HAP-1 (cell line): Measurements from ENCODE around the gene CHI3L2.

ENCODE experiments used
- DNase-seq, 2 experiments: peaks; one replicate each; pipeline ENCODE4 v3.0.0-alpha.2; 2016 to 2020; ENCODE audit warnings: low spot score in 2 of 2
- H3K27me3 ChIP-seq: fragments of 250-450 bp; sonication (Bioruptor Pico); 2 replicates; pipeline ENCODE4 v1.5.1; 2020; ENCODE audit warnings: low read depth, mild to moderate bottlenecking, moderate library complexity
- H3K36me3 ChIP-seq: fragments of 250-450 bp; sonication (Bioruptor Pico); replicated peaks from 2 replicates; pipeline ENCODE4 v1.5.1; 2020; ENCODE audit warnings: mild to moderate bottlenecking
- H3K4me1 ChIP-seq: fragments of 250-450 bp; sonication (Bioruptor Pico); 2 replicates; pipeline ENCODE4 v1.5.1; 2020; ENCODE audit warnings: mild to moderate bottlenecking
- H3K4me3 ChIP-seq: fragments of 250-450 bp; sonication (Bioruptor Pico); 2 replicates; pipeline ENCODE4 v1.5.1; 2020; ENCODE audit warnings: mild to moderate bottlenecking, moderate library complexity
- H3K9me3 ChIP-seq: fragments of 250-450 bp; sonication (Bioruptor Pico); 2 replicates; pipeline ENCODE4 v1.5.1; 2020; ENCODE audit warnings: mild to moderate bottlenecking, moderate library complexity
- in situ Hi-C: fragments of 300-500 bp; cut with MboI; formaldehyde crosslinking; loops from 3 replicates; pipeline ENCODE4 v1.14.3; 2020; ENCODE audit warnings: low sequenced_read_pairs, inconsistent platforms, mixed read lengths

The CHI3L2 gene

GRCh38 chr1:111220302-111220890 lies 7.1 kb upstream of the CHI3L2 start:
- Histone ChIP-seq H3K4me1 (peaks cover 13% of the 10 kb centered on the region), H3K9me3 (no peaks in the 10 kb centered on the region), H3K4me3 (no peak overlapping the region), H3K27me3 (no peaks in the 10 kb centered on the region), H3K36me3 (no peaks in the 10 kb centered on the region)
- in situ Hi-C loops: loop anchor here (5.0 kb wide), 2 partner anchors 112 to 182 kb away; no protein-coding TSS in a partner anchor
- DNase-seq: no peak

GRCh38 chr1:111221276-111221632 lies 6.3 kb upstream of the CHI3L2 start:
- DNase-seq: no peak
- Histone ChIP-seq H3K4me3 (no peak overlapping the region), H3K4me1 (peaks cover 19% of the 10 kb centered on the region), H3K27me3 (no peaks in the 10 kb centered on the region), H3K36me3 (no peaks in the 10 kb centered on the region), H3K9me3 (no peaks in the 10 kb centered on the region)
- in situ Hi-C loops: loop anchor here (5.0 kb wide), 2 partner anchors 111 to 181 kb away; no protein-coding TSS in a partner anchor

- peak in 1 of 2 experiments; percentile 31 for DNase-seq
- Histone ChIP-seq H3K4me1 (peaks cover 24% of the 10 kb centered on the region), H3K4me3 (no peak overlapping the region), H3K27me3 (no peaks in the 10 kb centered on the region), H3K9me3 (no peaks in the 10 kb centered on the region), H3K36me3 (no peaks in the 10 kb centered on the region)
- in situ Hi-C loops: loop anchor here (5.0 kb wide), 2 partner anchors 111 to 181 kb away; no protein-coding TSS in a partner anchor
Measured at GRCh38 chr1:111221633-111222291, 5.8 kb upstream of the CHI3L2 start.

- in situ Hi-C loops: loop anchor here (5.0 kb wide), 2 partner anchors 110 to 180 kb away; no protein-coding TSS in a partner anchor
- Histone ChIP-seq H3K9me3 (no peaks in the 10 kb centered on the region), H3K36me3 (no peaks in the 10 kb centered on the region), H3K4me1 (peaks cover 24% of the 10 kb centered on the region), H3K27me3 (no peaks in the 10 kb centered on the region), H3K4me3 (no peak overlapping the region)
- peak; percentile 75 to 95 for DNase-seq
Measured at GRCh38 chr1:111222308-111223125, 5.0 kb upstream of the CHI3L2 start.

GRCh38 chr1:111223126-111223685 lies 4.3 kb upstream of the CHI3L2 start:
- DNase-seq: no peak
- in situ Hi-C loops: loop anchor here (5.0 kb wide), 2 partner anchors 109 to 179 kb away; no protein-coding TSS in a partner anchor
- H3K27me3 ChIP-seq: no peaks in the 10 kb centered on the region
- peaks cover 24% of the 10 kb centered on the region for H3K4me1 ChIP-seq
- H3K9me3 ChIP-seq: no peaks in the 10 kb centered on the region
- no peak overlapping the region for H3K4me3 ChIP-seq
- H3K36me3 ChIP-seq: no peaks in the 10 kb centered on the region

- H3K4me1 ChIP-seq: peaks cover 24% of the 10 kb centered on the region
- no peaks in the 10 kb centered on the region for H3K27me3 ChIP-seq
- no peak for DNase-seq
- H3K9me3 ChIP-seq: no peaks in the 10 kb centered on the region
- in situ Hi-C loops: no loop called here
- H3K36me3 ChIP-seq: no peaks in the 10 kb centered on the region
- no peak overlapping the region for H3K4me3 ChIP-seq
Measured at GRCh38 chr1:111225091-111225490, 2.4 kb upstream of the CHI3L2 start.

GRCh38 chr1:111225717-111226400 lies 1.7 kb upstream of the CHI3L2 start:
- H3K36me3 ChIP-seq: no peaks in the 10 kb centered on the region
- H3K27me3 ChIP-seq: no peaks in the 10 kb centered on the region
- no peaks in the 10 kb centered on the region for H3K9me3 ChIP-seq
- in situ Hi-C loops: no loop called here
- peaks cover 24% of the 10 kb centered on the region for H3K4me1 ChIP-seq
- H3K4me3 ChIP-seq: no peak overlapping the region
- DNase-seq: peak; percentile 67 to 91

- DNase-seq: no peak
- Histone ChIP-seq H3K27me3 (no peaks in the 10 kb centered on the region), H3K9me3 (no peaks in the 10 kb centered on the region), H3K4me3 (no peak overlapping the region), H3K36me3 (no peaks in the 10 kb centered on the region), H3K4me1 (peaks cover 24% of the 10 kb centered on the region)
- in situ Hi-C loops: no loop called here
Measured at GRCh38 chr1:111227851-111228747, 586 bp downstream of the CHI3L2 start.

GRCh38 chr1:111228748-111229126 lies 1.2 kb downstream of the CHI3L2 start:
- in situ Hi-C loops: no loop called here
- H3K36me3 ChIP-seq: no peaks in the 10 kb centered on the region
- no peaks in the 10 kb centered on the region for H3K27me3 ChIP-seq
- DNase-seq: no peak
- no peaks in the 10 kb centered on the region for H3K9me3 ChIP-seq
- peaks cover 23% of the 10 kb centered on the region for H3K4me1 ChIP-seq
- H3K4me3 ChIP-seq: no peak overlapping the region

- in situ Hi-C loops: no loop called here
- no peaks in the 10 kb centered on the region for H3K36me3 ChIP-seq
- H3K4me3 ChIP-seq: no peak overlapping the region
- H3K27me3 ChIP-seq: no peaks in the 10 kb centered on the region
- DNase-seq: no peak
- no peaks in the 10 kb centered on the region for H3K9me3 ChIP-seq
- H3K4me1 ChIP-seq: peaks cover 8% of the 10 kb centered on the region
Measured at GRCh38 chr1:111232134-111232533, 4.6 kb downstream of the CHI3L2 start.

GRCh38 chr1:111234258-111234657 lies 6.7 kb downstream of the CHI3L2 start:
- peaks cover 17% of the 10 kb centered on the region for H3K4me1 ChIP-seq
- DNase-seq: no peak
- no peaks in the 10 kb centered on the region for H3K27me3 ChIP-seq
- no peak overlapping the region for H3K4me3 ChIP-seq
- in situ Hi-C loops: no loop called here
- H3K9me3 ChIP-seq: no peaks in the 10 kb centered on the region
- no peaks in the 10 kb centered on the region for H3K36me3 ChIP-seq

- Histone ChIP-seq H3K9me3 (no peaks in the 10 kb centered on the region), H3K4me3 (no peak overlapping the region), H3K36me3 (no peaks in the 10 kb centered on the region), H3K4me1 (peaks cover 17% of the 10 kb centered on the region), H3K27me3 (no peaks in the 10 kb centered on the region)
- in situ Hi-C loops: no loop called here
- DNase-seq: no peak
Measured at GRCh38 chr1:111234866-111235265, 7.4 kb downstream of the CHI3L2 start.
